Upper lobe of left lung (tissue), 4 donors: Measurements from ENCODE around the gene TRIML1.

ENCODE experiments used
- CTCF ChIP-seq, 6 experiments: fragments of 450-650 bp in 4 of 6; fragments of 200-600 bp in 2 of 6; sonication (generic) in 2 of 6; IDR thresholded peaks; one replicate each; pipeline ENCODE4 v1.5.1; 2016 to 2019; ENCODE audit warnings: antibody characterized with exemption in 6 of 6
- EP300 ChIP-seq, 4 donors: sonication (generic); formaldehyde crosslinking; IDR thresholded peaks; one replicate each; pipeline ENCODE4 v1.5.1; 2017; ENCODE audit warnings: antibody characterized with exemption in 4 of 4, control low read depth in 2 of 4
- POLR2A ChIP-seq, 4 donors: fragments of 450-650 bp; IDR thresholded peaks; one replicate each; pipeline ENCODE4 v1.5.1; 2016 to 2017; ENCODE audit warnings: antibody characterized with exemption in 4 of 4, mild to moderate bottlenecking in 2 of 4
- POLR2AphosphoS5 ChIP-seq, 2 donors: sonication (generic); formaldehyde crosslinking; IDR thresholded peaks; one replicate each; pipeline ENCODE4 v1.5.1; 2017; ENCODE audit warnings: antibody characterized with exemption in 2 of 2

DNA sequence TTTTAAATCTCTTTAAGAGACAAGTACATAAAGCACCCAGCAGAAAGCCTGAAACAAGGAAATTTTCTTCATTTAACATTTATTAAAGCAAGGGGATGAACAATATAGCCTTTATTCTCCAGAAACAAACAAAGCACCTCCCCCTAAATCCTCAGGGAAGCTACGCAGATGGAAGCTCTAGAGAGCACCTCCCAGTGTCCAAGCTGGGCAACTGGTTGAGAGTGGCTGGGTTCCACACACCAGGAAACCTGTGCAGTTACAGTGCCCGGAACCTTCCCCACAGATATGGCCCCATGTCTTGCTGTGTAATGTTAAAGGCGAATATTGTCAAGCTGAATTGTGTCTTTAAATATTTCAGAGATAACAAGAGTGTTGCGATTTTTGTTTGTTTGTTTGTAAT lies 8.9 kb upstream of the TRIML1 start:
- TF ChIP-seq EP300 (IDR thresholded peaks at IDR 0.05), result no peak
- no peak for TF ChIP-seq CTCF (IDR thresholded peaks at IDR 0.05)
- TF ChIP-seq POLR2A (IDR thresholded peaks at IDR 0.05), result no peak
- TF ChIP-seq POLR2AphosphoS5 (IDR thresholded peaks at IDR 0.05), result no peak
